Measurements from ENCODE around the gene ERBIN.

Gene ERBIN

DNA sequence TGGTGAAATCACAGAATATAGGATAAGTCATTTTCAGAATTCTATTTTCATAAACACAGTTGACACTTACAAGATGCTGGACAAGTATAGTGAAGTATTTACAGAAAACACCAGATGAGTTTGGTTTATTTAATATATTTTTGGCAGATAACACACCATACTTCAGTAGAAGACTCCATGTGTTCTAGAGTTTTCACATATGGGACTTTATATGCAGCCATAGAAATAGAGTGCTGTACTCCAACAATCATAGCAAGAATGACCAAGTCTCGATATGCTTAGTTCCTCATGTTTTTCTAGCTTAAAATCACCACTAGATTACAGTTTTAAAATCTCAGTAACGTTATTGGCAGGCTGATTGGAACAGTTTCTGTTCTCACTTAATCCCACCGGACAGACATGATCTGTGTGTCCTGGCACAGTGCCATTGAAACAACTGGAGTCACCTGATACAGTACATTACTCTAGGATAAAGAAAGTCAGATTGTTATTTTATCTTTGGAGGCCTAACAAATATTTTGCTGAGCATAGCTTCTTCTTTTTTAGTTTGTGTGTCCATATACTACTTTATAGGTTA, 45.8 kb upstream of the ERBIN start:
- H3K27ac ChIP-seq (ENCODE audit: low read depth, low read length), result no peak overlapping the region
- H3K9me3 ChIP-seq (ENCODE audit: insufficient read depth, low read length), result no peaks in the 10 kb centered on the region
- no peak overlapping the region for H3K9ac ChIP-seq (ENCODE audit: low read length)
- no peak overlapping the region for H3K4me2 ChIP-seq (ENCODE audit: low read depth, low read length, poor library complexity, severe bottlenecking)
- no peaks in the 10 kb centered on the region for H3K36me3 ChIP-seq (ENCODE audit: low read length)
- TF ChIP-seq, protein P1, sequence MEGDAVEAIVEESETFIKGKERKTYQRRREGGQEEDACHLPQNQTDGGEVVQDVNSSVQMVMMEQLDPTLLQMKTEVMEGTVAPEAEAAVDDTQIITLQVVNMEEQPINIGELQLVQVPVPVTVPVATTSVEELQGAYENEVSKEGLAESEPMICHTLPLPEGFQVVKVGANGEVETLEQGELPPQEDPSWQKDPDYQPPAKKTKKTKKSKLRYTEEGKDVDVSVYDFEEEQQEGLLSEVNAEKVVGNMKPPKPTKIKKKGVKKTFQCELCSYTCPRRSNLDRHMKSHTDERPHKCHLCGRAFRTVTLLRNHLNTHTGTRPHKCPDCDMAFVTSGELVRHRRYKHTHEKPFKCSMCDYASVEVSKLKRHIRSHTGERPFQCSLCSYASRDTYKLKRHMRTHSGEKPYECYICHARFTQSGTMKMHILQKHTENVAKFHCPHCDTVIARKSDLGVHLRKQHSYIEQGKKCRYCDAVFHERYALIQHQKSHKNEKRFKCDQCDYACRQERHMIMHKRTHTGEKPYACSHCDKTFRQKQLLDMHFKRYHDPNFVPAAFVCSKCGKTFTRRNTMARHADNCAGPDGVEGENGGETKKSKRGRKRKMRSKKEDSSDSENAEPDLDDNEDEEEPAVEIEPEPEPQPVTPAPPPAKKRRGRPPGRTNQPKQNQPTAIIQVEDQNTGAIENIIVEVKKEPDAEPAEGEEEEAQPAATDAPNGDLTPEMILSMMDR (IDR thresholded peaks at IDR 0.05; ENCODE audit: insufficient read depth, low read length, poor library complexity, severe bottlenecking), result no peak
- TF ChIP-seq EZH2phosphoT487 (conservative IDR thresholded peaks at IDR 0.05; ENCODE audit: low read length), result no peak
- no peaks in the 10 kb centered on the region for H3K27me3 ChIP-seq (ENCODE audit: low read length)
- no peak overlapping the region for H3K4me3 ChIP-seq (ENCODE audit: insufficient read depth, low read length, poor library complexity, severe bottlenecking)
- H3K79me2 ChIP-seq (ENCODE audit: insufficient read depth, low read length), result no peaks in the 10 kb centered on the region
- H3F3A ChIP-seq (ENCODE audit: insufficient read depth), result no peaks in the 10 kb centered on the region
- no peak overlapping the region for H2AFZ ChIP-seq (ENCODE audit: low read depth, low read length, severe bottlenecking)
- no peaks in the 10 kb centered on the region for H4K20me1 ChIP-seq (ENCODE audit: low read depth, low read length)
- no peaks in the 10 kb centered on the region for H3K9me2 ChIP-seq (replicated peaks; ENCODE audit: insufficient read depth, low read length)

DNA sequence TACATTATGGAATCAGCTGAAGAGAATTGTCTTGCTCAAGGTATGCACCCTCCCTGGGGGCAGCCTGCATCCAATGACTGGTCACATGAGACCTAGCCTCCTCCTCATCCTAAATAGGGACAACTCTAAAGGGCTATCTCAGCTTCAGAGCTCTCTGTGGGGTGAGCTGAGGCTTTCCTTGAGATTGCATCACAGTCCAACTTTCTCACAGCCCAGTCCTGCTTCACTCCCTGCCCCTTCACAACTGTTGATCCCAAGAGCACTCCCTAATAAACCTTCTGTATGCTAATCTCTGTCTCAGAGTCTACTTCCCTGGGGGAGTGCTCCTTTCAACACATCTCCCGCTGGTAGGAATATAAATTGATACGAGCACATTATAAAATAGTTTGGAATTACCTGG, 44.1 kb upstream of the ERBIN start:
- H3K27ac ChIP-seq (ENCODE audit: low read depth, low read length), result no peak overlapping the region
- TF ChIP-seq, protein P1 (IDR thresholded peaks at IDR 0.05; ENCODE audit: insufficient read depth, low read length, poor library complexity, severe bottlenecking), result no peak
- TF ChIP-seq EZH2phosphoT487 (conservative IDR thresholded peaks at IDR 0.05; ENCODE audit: low read length), result no peak
- no peaks in the 10 kb centered on the region for H3F3A ChIP-seq (ENCODE audit: insufficient read depth)
- H3K9ac ChIP-seq (ENCODE audit: low read length), result no peak overlapping the region
- H2AFZ ChIP-seq (ENCODE audit: low read depth, low read length, severe bottlenecking), result no peak overlapping the region
- H3K9me3 ChIP-seq (ENCODE audit: insufficient read depth, low read length), result no peaks in the 10 kb centered on the region
- no peaks in the 10 kb centered on the region for H4K20me1 ChIP-seq (ENCODE audit: low read depth, low read length)
- H3K79me2 ChIP-seq (ENCODE audit: insufficient read depth, low read length), result no peaks in the 10 kb centered on the region
- no peaks in the 10 kb centered on the region for H3K27me3 ChIP-seq (ENCODE audit: low read length)
- no peak overlapping the region for H3K4me3 ChIP-seq (ENCODE audit: insufficient read depth, low read length, poor library complexity, severe bottlenecking)
- H3K36me3 ChIP-seq (ENCODE audit: low read length), result no peaks in the 10 kb centered on the region
- H3K9me2 ChIP-seq (replicated peaks; ENCODE audit: insufficient read depth, low read length), result no peaks in the 10 kb centered on the region
- no peak overlapping the region for H3K4me2 ChIP-seq (ENCODE audit: low read depth, low read length, poor library complexity, severe bottlenecking)

DNA sequence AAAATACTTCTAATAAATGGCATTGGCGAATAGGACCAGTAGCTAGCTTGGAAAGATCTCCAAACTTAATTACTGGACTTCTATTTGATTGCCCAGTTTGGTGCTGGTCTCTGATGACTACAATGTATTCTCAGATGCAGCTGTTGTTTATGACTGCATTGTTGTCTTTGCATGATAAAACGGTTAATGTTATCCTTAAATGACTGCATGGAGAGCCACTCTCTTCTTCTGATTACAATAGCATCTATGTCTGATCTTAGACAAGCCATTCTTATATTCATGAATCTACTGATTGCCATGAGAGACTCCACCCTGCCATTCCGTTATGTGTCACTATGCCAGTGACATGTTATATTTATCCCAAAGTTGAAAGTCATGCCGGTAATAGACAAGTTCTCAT, 42.9 kb upstream of the ERBIN start:
- no peaks in the 10 kb centered on the region for H4K20me1 ChIP-seq (ENCODE audit: low read depth, low read length)
- H3K4me3 ChIP-seq (ENCODE audit: insufficient read depth, low read length, poor library complexity, severe bottlenecking), result no peak overlapping the region
- no peak overlapping the region for H3K9ac ChIP-seq (ENCODE audit: low read length)
- H3K4me2 ChIP-seq (ENCODE audit: low read depth, low read length, poor library complexity, severe bottlenecking), result no peak overlapping the region
- no peaks in the 10 kb centered on the region for H3K36me3 ChIP-seq (ENCODE audit: low read length)
- H3F3A ChIP-seq (ENCODE audit: insufficient read depth), result no peaks in the 10 kb centered on the region
- TF ChIP-seq, protein P1 (IDR thresholded peaks at IDR 0.05; ENCODE audit: insufficient read depth, low read length, poor library complexity, severe bottlenecking), result no peak
- TF ChIP-seq EZH2phosphoT487 (conservative IDR thresholded peaks at IDR 0.05; ENCODE audit: low read length), result no peak
- H2AFZ ChIP-seq (ENCODE audit: low read depth, low read length, severe bottlenecking), result no peak overlapping the region
- no peaks in the 10 kb centered on the region for H3K27me3 ChIP-seq (ENCODE audit: low read length)
- H3K9me2 ChIP-seq (replicated peaks; ENCODE audit: insufficient read depth, low read length), result no peaks in the 10 kb centered on the region
- H3K27ac ChIP-seq (ENCODE audit: low read depth, low read length), result no peak overlapping the region
- no peaks in the 10 kb centered on the region for H3K79me2 ChIP-seq (ENCODE audit: insufficient read depth, low read length)
- H3K9me3 ChIP-seq (ENCODE audit: insufficient read depth, low read length), result no peaks in the 10 kb centered on the region
